WTC11 (cell line): ENCODE results near the gene LPP. TPM values are rescaled to one million over a fixed set of nuclear protein-coding genes. Genes with fewer than 3 reads are reported as not detected.

Experiments used
- ATAC-seq: fragments of 200-7000 bp; cut with Tn5 transposase; 2 replicates; pipeline ENCODE4 v1.10.0; 2021; ENCODE audit warnings: mild to moderate bottlenecking, moderate library complexity
- CTCF ChIA-PET: fragments of 300-600 bp; sonication (Branson Sonifier 250); formaldehyde crosslinking; loops from one replicate; lab custom pipeline; 2021; ENCODE audit warnings: antibody characterized with exemption; lab: Charles Lee
- POLR2A ChIA-PET: fragments of 350-600 bp; sonication (Branson Sonifier 250); formaldehyde crosslinking; loops from one replicate; lab custom pipeline; 2021; ENCODE audit warnings: antibody characterized with exemption; lab: Charles Lee
- DNase-seq: peaks from one replicate; pipeline ENCODE4 v3.0.0; 2021; ENCODE audit warnings: low spot score
- H3K27ac Mint-ChIP-seq: 2 replicates; pipeline ENCODE4 v1.8.0; 2021; ENCODE audit warnings: mixed read lengths
- H3K27me3 Mint-ChIP-seq: 2 replicates; pipeline ENCODE4 v1.8.0; 2021; ENCODE audit warnings: low read depth, mild to moderate bottlenecking, moderate library complexity, mixed read lengths
- H3K36me3 Mint-ChIP-seq: 2 replicates; pipeline ENCODE4 v1.8.0; 2021; ENCODE audit warnings: mixed read lengths
- H3K4me1 Mint-ChIP-seq: 2 replicates; pipeline ENCODE4 v1.8.0; 2022; ENCODE audit warnings: mixed read lengths
- H3K4me3 Mint-ChIP-seq: 2 replicates; pipeline ENCODE4 v1.8.0; 2021; ENCODE audit warnings: mild to moderate bottlenecking, moderate library complexity, mixed read lengths
- H3K9me3 Mint-ChIP-seq: 2 replicates; pipeline ENCODE4 v1.8.0; 2021; ENCODE audit warnings: mixed read lengths
- ATF3 ChIP-seq: sonication (generic); formaldehyde crosslinking; conservative IDR thresholded peaks from 2 replicates; pipeline ENCODE4 v1.8.1; 2022; ENCODE audit warnings: mild to moderate bottlenecking, missing genetic modification reagents
- FOXP1 ChIP-seq: sonication (generic); formaldehyde crosslinking; IDR thresholded peaks from 2 replicates; pipeline ENCODE4 v1.8.0; 2022; ENCODE audit warnings: missing genetic modification reagents, mild to moderate bottlenecking, moderate library complexity, borderline replicate concordance
- GABPB1 ChIP-seq: sonication (generic); formaldehyde crosslinking; IDR thresholded peaks from 2 replicates; pipeline ENCODE4 v1.8.1; 2023; ENCODE audit warnings: mild to moderate bottlenecking, missing genetic modification reagents
- IRF2 ChIP-seq: sonication (generic); formaldehyde crosslinking; IDR thresholded peaks from 2 replicates; pipeline ENCODE4 v1.8.0; 2022; ENCODE audit warnings: low read depth, missing genetic modification reagents, borderline replicate concordance
- OVOL2 ChIP-seq: fragments of 250-450 bp; sonication (Bioruptor Pico); IDR thresholded peaks from 2 replicates; pipeline ENCODE4 v1.9.0; 2021; ENCODE audit warnings: mild to moderate bottlenecking, borderline replicate concordance
- SOX15 ChIP-seq: fragments of 250-450 bp; sonication (Bioruptor Pico); IDR thresholded peaks from 2 replicates; pipeline ENCODE4 v1.9.0; 2021; ENCODE audit warnings: mild to moderate bottlenecking
- STAT6 ChIP-seq: sonication (generic); formaldehyde crosslinking; conservative IDR thresholded peaks from 2 replicates; pipeline ENCODE4 v1.8.1; 2023; ENCODE audit warnings: mild to moderate bottlenecking, low read depth, missing genetic modification reagents, moderate library complexity
- USF1 ChIP-seq: sonication (generic); formaldehyde crosslinking; IDR thresholded peaks from 2 replicates; pipeline ENCODE4 v1.8.0; 2022; ENCODE audit warnings: mild to moderate bottlenecking, missing genetic modification reagents
- ZNF121 ChIP-seq: sonication (generic); formaldehyde crosslinking; IDR thresholded peaks from 2 replicates; pipeline ENCODE4 v1.8.0; 2023; ENCODE audit warnings: missing genetic modification reagents
- total RNA-seq: library from RNA; stranded (reverse); gene quantifications from 3 replicates; pipeline ENCODE4 v1.2.3, GENCODE V29; 2021
- TF ChIP-seq, protein P1 (sequence below): sonication (generic); formaldehyde crosslinking; IDR thresholded peaks from 2 replicates; pipeline ENCODE4 v1.8.1; 2022; ENCODE audit warnings: mild to moderate bottlenecking, missing genetic modification reagents, moderate library complexity, borderline replicate concordance
- TF ChIP-seq, protein P2 (sequence below): sonication (generic); formaldehyde crosslinking; IDR thresholded peaks from 2 replicates; pipeline ENCODE4 v1.8.1; 2023; ENCODE audit warnings: mild to moderate bottlenecking, missing genetic modification reagents, moderate library complexity
- TF ChIP-seq, protein P3 (sequence below): sonication (generic); formaldehyde crosslinking; IDR thresholded peaks from 2 replicates; pipeline ENCODE4 v1.8.0; 2022; ENCODE audit warnings: missing genetic modification reagents
- TF ChIP-seq, protein P4 (sequence below): fragments of 250-450 bp; sonication (Bioruptor Pico); IDR thresholded peaks from 2 replicates; pipeline ENCODE4 v1.9.0; 2021; ENCODE audit warnings: moderate library complexity, mild to moderate bottlenecking, inconsistent platforms, borderline replicate concordance

LPP gene
- total RNA-seq, 1 experiment from 2014 or later, result 49.6 TPM

DNA sequence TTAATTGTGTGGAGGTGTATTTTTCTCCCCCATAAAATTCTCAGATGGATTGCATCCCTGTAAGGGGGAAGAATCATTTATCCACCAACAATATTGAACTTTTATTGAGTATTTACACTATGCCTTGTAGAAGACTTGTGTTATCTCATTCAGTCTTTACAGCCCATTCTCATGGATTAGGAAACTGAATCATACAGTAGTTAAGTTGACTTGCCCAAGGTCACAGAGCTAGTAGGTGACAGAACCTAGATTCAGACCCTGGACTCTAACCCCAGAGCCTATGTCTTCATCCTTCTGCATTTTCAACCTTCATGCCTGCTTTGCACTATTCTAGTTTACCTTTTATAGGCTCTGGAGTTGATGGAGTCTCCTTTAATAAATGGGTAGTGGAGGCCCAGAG lies 226.8 kb downstream of the LPP start:
- no peak overlapping the region for H3K4me3 Mint-ChIP-seq

More for the DNA sequence above, 226.8 kb downstream of the LPP start:
- Mint-ChIP-seq H3K27ac (no peak overlapping the region), H3K4me1 (peaks cover 3% of the 10 kb centered on the region; the same call in 1 of the 2 replicates), H3K36me3 (peaks cover 33% of the 10 kb centered on the region), H3K27me3 (no peaks in the 10 kb centered on the region; the same call in 1 of the 2 replicates), H3K9me3 (peaks cover 40% of the 10 kb centered on the region)
- POLR2A ChIA-PET, result no interaction called here
- no peak for TF ChIP-seq STAT6 (CRISPR knock-in tag)
- TF ChIP-seq GABPB1 (CRISPR knock-in tag), result no peak
- no peak for TF ChIP-seq FOXP1 (CRISPR knock-in tag)
- no peak for TF ChIP-seq ZNF121
- no peak for TF ChIP-seq IRF2 (CRISPR knock-in tag)
- TF ChIP-seq, protein P1, sequence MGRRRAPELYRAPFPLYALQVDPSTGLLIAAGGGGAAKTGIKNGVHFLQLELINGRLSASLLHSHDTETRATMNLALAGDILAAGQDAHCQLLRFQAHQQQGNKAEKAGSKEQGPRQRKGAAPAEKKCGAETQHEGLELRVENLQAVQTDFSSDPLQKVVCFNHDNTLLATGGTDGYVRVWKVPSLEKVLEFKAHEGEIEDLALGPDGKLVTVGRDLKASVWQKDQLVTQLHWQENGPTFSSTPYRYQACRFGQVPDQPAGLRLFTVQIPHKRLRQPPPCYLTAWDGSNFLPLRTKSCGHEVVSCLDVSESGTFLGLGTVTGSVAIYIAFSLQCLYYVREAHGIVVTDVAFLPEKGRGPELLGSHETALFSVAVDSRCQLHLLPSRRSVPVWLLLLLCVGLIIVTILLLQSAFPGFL (CRISPR knock-in tag), result no peak
- no peak for TF ChIP-seq SOX15 (CRISPR knock-in tag)
- TF ChIP-seq, protein P2, sequence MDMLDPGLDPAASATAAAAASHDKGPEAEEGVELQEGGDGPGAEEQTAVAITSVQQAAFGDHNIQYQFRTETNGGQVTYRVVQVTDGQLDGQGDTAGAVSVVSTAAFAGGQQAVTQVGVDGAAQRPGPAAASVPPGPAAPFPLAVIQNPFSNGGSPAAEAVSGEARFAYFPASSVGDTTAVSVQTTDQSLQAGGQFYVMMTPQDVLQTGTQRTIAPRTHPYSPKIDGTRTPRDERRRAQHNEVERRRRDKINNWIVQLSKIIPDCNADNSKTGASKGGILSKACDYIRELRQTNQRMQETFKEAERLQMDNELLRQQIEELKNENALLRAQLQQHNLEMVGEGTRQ, result no peak
- no peak for TF ChIP-seq USF1
- TF ChIP-seq, protein P3, sequence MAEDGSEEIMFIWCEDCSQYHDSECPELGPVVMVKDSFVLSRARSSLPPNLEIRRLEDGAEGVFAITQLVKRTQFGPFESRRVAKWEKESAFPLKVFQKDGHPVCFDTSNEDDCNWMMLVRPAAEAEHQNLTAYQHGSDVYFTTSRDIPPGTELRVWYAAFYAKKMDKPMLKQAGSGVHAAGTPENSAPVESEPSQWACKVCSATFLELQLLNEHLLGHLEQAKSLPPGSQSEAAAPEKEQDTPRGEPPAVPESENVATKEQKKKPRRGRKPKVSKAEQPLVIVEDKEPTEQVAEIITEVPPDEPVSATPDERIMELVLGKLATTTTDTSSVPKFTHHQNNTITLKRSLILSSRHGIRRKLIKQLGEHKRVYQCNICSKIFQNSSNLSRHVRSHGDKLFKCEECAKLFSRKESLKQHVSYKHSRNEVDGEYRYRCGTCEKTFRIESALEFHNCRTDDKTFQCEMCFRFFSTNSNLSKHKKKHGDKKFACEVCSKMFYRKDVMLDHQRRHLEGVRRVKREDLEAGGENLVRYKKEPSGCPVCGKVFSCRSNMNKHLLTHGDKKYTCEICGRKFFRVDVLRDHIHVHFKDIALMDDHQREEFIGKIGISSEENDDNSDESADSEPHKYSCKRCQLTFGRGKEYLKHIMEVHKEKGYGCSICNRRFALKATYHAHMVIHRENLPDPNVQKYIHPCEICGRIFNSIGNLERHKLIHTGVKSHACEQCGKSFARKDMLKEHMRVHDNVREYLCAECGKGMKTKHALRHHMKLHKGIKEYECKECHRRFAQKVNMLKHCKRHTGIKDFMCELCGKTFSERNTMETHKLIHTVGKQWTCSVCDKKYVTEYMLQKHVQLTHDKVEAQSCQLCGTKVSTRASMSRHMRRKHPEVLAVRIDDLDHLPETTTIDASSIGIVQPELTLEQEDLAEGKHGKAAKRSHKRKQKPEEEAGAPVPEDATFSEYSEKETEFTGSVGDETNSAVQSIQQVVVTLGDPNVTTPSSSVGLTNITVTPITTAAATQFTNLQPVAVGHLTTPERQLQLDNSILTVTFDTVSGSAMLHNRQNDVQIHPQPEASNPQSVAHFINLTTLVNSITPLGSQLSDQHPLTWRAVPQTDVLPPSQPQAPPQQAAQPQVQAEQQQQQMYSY (CRISPR knock-in tag), result no peak
- TF ChIP-seq, protein P4, sequence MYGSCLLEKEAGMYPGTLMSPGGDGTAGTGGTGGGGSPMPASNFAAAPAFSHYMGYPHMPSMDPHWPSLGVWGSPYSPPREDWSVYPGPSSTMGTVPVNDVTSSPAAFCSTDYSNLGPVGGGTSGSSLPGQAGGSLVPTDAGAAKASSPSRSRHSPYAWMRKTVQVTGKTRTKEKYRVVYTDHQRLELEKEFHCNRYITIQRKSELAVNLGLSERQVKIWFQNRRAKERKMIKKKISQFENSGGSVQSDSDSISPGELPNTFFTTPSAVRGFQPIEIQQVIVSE (CRISPR knock-in tag), result no peak
- no peak for TF ChIP-seq OVOL2 (CRISPR knock-in tag)
- TF ChIP-seq ATF3, result no peak
- ATAC-seq, result no peak
- CTCF ChIA-PET, result no interaction called here
- no peak for DNase-seq
